ENCODE measurements around the gene SLC25A14.
"Not testable (repeated sequence)": the region's sequence is repeated elsewhere in the genome, so short reads cannot be mapped to it uniquely, and the experiment has no call there.

The SLC25A14 gene, protein sequence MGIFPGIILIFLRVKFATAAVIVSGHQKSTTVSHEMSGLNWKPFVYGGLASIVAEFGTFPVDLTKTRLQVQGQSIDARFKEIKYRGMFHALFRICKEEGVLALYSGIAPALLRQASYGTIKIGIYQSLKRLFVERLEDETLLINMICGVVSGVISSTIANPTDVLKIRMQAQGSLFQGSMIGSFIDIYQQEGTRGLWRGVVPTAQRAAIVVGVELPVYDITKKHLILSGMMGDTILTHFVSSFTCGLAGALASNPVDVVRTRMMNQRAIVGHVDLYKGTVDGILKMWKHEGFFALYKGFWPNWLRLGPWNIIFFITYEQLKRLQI

DNA sequence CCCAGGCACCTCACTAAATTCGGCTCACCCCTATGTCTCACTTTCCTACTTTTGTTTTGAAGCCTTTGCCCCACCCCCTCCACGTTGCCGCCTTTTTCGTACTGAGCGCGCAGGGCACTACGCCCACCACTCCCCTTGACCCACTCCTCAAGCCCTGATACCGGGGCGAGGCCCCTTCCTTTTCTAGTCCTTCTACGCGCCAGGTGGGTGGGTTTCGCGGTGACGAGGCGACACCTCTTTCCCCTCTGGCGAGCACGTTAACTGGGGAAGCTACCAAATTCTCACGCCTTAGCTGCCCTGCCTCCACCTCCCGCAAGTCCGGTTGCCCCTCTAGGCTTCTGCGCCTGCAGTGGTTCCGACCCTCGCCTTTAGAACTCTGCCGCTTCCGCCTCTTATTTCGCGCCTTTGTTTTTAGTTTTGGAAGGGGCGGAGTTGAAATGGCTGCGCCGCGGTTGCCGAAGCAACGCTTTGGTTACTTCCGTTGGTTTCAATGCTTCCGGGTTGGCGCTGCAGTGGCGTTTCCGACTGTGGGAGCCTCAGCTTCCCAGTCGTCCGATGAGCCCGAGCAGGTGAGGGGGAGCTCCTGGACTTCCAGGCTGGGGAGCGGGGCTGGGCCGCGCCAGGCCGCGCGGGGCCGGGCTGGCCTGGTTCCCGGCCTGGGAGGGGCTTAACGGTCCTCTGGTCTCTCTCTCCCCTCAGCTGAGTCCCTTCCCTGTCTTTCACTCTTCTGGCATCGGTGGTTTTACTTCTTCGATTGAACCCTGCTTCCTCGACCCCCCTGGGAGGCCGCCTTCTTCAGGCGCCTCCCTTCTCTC, at the start of gene SLC25A14:
TSS of gene SLC25A14 (plus strand) at position 512 of the 815 bp plus-strand sequence. CDS start 360 bp downstream, outside the sequence.
- DNase-seq, result peak; percentile 69 to 70

- DNase-seq, result no peak
Measured at GRCh38 chrX:130295519-130296296, 44.0 kb upstream of the SLC25A14 start.

DNA sequence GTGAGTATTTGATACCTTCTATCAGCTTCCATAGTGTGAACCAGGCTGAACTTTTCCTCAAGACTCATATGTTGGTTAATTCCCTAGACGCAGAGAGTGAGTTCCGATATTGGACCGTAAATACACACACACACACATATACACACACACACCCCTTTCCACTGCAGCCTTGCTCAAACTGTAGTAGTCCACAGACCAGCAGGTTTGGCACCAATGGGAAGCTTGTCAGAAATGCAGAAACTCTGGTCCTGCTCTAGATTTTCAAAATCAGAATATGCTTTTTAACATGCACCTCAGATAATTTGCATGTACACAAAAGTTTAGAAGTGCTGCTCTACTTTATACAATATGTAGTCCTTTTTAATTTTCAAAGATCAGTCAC, 43.4 kb upstream of the SLC25A14 start:
- no peak for DNase-seq

DNA sequence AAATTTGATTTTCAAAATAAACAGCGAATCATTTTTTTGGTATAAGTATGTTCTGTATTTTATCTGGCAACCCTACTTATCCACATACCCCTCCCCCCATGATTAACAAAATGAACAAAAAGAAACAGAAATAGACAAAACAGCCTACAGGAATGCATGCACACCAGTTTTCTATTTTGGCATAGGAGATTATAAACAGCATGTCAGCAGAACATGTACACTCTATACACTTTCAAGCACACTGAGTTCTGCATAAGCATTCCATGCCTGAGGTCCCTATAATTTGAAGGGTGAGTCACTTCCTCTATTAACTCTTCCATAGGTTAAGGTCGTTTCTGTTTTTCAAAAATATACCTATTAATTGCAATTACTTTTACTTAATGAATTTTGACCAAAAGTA, 43.0 kb upstream of the SLC25A14 start:
- no peak for DNase-seq

DNA sequence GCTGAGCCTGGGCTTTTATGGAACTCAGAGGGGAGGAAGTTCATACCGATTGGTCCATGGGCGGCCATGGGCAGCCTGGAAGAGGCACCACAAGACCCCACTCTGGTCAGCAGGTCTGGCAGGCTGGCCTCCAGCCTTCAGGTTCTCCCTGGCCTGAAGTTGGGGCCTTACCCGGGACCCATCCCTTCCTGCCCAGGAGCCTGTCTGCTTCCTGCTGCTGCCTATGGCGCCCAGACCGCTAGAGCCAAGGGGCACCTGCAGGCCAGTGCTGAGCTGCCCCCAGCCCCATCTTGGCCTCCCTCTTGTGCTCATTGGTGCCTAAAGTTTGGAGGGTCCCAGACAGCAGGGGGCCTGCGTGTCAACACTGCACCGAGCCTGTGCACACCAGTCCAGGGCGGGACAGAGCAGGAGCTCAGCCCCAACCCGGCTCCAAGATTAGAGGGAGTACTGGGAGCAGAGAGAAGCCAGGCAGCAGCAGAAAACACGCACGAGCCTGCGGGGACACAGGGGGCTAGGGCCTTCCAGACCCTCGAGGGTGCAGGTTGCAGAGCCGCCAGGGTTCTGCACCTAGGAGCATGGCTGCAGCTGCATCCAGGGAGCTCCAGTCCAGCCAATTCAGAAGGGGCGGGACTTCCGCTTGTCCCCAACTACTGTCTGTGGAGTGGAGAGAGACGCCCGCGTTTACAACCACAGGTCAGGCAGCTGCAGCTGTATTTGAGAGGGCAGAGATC, 40.3 kb upstream of the SLC25A14 start:
- no peak for DNase-seq

DNA sequence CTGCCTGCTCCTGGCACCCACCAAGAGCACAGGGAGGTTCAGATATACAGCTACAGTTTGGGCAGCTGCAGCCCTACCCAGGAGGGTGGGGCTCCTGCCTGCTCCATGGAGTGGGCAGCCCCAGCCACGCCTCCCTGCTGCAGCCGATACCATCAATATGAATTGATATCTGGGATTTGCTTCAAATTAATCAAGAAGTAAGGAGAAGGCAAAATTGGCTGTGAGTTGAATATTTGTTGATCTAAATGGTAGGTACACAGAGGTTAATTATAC, 39.8 kb upstream of the SLC25A14 start:
- no peak for DNase-seq

DNA sequence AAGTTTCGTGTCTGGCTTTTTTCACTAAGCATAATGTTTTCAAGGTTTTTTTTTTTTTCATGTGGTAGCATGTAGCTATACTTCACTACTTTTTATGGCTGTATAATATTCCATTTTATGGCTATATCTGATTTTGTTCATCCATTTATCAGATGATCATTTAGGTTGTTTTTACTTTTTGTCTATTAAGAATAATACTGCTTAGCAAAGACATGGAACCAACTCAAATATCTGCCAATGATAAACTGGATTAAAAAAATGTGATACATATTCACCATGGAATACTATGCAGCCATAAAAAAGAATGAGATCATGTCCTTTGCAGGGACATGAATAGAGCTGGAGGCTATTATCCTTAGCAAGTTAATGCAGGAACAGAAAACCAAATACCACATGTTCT, 38.3 kb upstream of the SLC25A14 start:
- DNase-seq, result no peak

DNA sequence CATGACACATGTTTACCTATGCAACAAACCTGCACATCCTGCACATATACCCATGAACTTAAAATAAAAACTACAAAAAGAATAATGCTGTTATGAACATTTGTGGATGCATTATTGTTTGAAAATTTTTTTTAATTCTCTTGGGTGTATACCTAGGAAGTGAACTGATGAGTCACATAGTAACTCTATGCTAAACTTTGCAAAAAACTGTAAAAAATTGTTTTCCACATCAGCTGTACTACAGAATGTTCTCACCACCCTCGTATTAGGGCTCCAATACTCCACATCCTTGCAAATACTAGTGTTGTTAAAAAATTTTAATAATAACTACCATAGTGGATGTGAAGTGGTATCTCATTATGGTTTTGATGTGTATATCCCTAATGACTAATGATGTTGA, 37.7 kb upstream of the SLC25A14 start:
- no peak for DNase-seq

DNA sequence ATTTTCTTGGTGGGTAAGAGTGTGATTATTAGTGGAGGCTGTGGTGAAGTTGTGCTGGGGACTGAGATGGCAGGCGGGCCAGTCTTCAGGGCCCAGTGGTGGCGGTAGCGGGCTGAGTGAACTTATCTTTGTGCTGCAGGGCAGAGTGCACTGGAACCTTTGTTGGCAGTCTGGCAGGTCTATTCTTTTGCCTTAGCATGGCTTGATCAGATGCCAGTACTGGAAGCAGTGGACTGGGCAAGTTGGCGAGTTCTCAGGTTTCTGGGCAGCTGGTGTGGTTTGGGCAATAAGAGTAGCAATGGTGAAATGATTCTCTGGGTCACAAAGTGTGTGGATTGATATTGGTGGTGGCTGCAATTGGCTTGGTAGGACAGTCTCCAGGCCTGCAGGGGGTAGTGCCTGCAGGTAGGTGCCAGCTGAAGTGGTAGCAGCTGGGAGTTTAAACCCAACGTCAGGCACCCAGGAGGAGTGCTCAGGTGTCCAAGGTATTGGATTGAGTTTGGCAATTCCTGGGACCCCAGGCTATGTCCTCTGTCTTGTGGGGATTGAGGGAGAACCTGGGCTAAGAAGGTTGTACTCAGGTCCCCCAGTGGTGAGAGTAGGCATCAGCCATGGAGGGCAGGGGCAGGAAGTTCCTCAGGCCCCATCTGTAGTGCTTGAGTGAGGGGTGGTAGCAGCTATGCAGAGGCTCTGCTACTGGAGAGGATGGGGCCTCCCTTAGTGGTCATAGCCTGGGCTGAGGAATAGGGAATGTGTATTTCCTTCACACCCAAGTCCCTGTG, 34.9 kb upstream of the SLC25A14 start:
- no peak for DNase-seq

DNA sequence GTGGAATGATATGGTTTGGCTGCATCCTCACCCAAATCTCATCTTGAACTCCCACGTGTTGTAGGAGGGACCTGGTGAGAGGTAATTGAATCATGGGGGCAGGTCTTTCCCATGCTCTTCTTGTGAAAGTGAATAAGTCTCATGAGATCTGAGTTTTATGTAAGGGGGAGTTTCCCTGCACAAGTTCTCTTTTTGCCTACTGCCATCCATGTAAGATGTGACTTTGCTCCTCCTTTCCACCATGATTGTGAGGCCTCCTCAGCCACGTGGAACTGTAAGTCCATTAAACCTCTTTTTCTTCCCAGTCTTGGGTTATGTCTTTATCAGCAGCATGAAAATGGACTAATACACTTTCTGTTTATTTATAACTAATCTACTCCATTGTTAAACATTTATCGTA, 19.8 kb upstream of the SLC25A14 start:
- not testable (repeated sequence) for DNase-seq

- no peak for DNase-seq
Measured at GRCh38 chrX:130321550-130321949, 18.2 kb upstream of the SLC25A14 start.

- no peak for DNase-seq
Measured at GRCh38 chrX:130330146-130330545, 9.6 kb upstream of the SLC25A14 start.

- peak; percentile 6 to 41 for DNase-seq
Measured at GRCh38 chrX:130330706-130331105, 9.0 kb upstream of the SLC25A14 start.

- DNase-seq, result no peak
Measured at GRCh38 chrX:130336531-130336930, 3.2 kb upstream of the SLC25A14 start.

- not testable (repeated sequence) for DNase-seq
Measured at GRCh38 chrX:130338869-130339268, 850 bp upstream of the SLC25A14 start.

- no peak for DNase-seq
Measured at GRCh38 chrX:130340271-130340670, 552 bp downstream of the SLC25A14 start.

DNA sequence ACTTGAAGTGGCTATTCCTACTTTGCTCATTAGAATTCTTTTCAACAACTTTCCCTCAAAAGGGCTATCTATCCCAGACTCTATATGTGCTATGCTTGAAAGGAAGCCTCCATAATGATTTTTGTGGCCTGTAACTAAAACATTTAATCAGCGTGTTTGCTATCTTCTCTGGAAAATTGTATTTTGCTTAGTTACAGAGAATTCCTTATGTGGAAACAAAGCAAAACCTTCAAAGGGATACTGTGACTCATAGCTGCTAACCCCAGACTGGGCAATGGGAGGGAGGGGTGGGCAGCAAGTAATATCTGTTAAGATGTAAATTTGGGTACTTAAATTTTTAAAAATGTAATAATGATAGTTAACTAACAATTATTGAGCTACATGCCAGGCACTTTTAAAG, 3.7 kb downstream of the SLC25A14 start:
- no peak for DNase-seq

DNA sequence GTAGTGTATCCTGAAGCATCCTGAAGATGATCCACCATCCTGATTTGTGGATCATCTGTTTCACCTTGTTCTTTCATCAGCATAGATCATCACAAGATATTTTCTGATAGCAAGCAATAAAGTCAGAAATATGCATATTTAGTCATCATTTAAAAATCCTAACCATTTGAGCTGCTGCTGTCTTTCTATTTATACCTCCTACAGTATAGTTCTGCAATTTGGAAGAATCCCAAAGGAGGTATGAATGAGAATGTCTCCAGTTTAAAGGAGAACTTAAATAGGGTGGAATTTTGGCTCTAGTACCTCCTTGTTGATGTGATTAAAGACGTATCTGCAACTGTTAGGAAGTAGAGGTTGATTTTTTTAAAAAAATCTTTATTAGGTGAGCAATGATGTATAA, 7.6 kb downstream of the SLC25A14 start:
- no peak for DNase-seq

GRCh38 chrX:130351567-130351966, 11.8 kb downstream of the SLC25A14 start:
- DNase-seq, result no peak

GRCh38 chrX:130352050-130352449, 12.3 kb downstream of the SLC25A14 start:
- not testable (repeated sequence) for DNase-seq

DNA sequence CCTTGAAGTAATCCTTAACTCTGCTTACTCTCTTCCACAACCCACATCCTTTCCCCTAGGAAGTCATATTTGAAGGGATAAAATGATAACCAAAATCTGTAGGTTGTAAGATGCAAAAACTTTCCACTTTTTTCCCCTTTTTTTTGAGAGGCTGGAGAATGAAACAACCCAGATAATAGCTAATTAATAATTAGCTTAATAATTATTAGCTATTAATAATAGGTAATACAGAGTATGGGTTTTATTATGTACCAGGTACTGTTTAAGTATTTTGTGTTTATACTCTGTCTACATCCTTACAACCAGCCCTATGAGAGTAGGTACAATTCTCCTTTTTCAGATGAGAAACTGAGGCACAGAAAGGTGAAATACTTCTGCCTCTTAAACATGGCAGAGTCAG, 36.4 kb downstream of the SLC25A14 start:
- no peak for DNase-seq

GRCh38 chrX:130378024-130378669, 38.4 kb downstream of the SLC25A14 start:
- no peak for DNase-seq

Data from NCI-H1930 (cell line).